ENCODE data around the gene CRTC2.
"Not testable (repeated sequence)": the region's sequence is repeated elsewhere in the genome, so short reads cannot be mapped to it uniquely, and the experiment has no call there.

CRTC2 gene

GRCh38 chr1:153928245-153928644 lies 30.2 kb downstream of the CRTC2 start:
- no peak for DNase-seq

- no peak for DNase-seq
Observed at GRCh38 chr1:153926405-153926804, 32.0 kb downstream of the CRTC2 start.

- DNase-seq: peak; percentile 100
Observed at GRCh38 chr1:153922972-153923925, 35.2 kb downstream of the CRTC2 start, which contains the start of gene GATAD2B. TSS of gene GATAD2B (minus strand) at chr1:153922972. CDS start at chr1:153828347, 94,625 bp downstream.

- DNase-seq: no peak
Observed at GRCh38 chr1:153922076-153922971, 36.1 kb downstream of the CRTC2 start.

- no peak for DNase-seq
Observed at GRCh38 chr1:153921803-153922075, 36.7 kb downstream of the CRTC2 start.

- DNase-seq: no peak
Observed at GRCh38 chr1:153921080-153921802, 37.2 kb downstream of the CRTC2 start.

- peak; percentile 38 for DNase-seq
Observed at GRCh38 chr1:153919876-153920852, 38.2 kb downstream of the CRTC2 start.

- no peak for DNase-seq
Observed at GRCh38 chr1:153916297-153916696, 42.1 kb downstream of the CRTC2 start.

GRCh38 chr1:153912349-153912748 lies 46.1 kb downstream of the CRTC2 start:
- no peak for DNase-seq

GRCh38 chr1:153910560-153910959 lies 47.9 kb downstream of the CRTC2 start:
- not testable (repeated sequence) for DNase-seq

GRCh38 chr1:153908071-153908470 lies 50.3 kb downstream of the CRTC2 start:
- no peak for DNase-seq

GRCh38 chr1:153907134-153907533 lies 51.3 kb downstream of the CRTC2 start:
- DNase-seq: no peak

GRCh38 chr1:153906396-153906795 lies 52.0 kb downstream of the CRTC2 start:
- no peak for DNase-seq

GRCh38 chr1:153905908-153906307 lies 52.5 kb downstream of the CRTC2 start:
- DNase-seq: not testable (repeated sequence)

GRCh38 chr1:153903841-153904455 lies 54.5 kb downstream of the CRTC2 start:
- no peak for DNase-seq

- DNase-seq: no peak
Observed at GRCh38 chr1:153899509-153899908, 58.9 kb downstream of the CRTC2 start.
